ENCODE data around the gene MAP10.

DNA sequence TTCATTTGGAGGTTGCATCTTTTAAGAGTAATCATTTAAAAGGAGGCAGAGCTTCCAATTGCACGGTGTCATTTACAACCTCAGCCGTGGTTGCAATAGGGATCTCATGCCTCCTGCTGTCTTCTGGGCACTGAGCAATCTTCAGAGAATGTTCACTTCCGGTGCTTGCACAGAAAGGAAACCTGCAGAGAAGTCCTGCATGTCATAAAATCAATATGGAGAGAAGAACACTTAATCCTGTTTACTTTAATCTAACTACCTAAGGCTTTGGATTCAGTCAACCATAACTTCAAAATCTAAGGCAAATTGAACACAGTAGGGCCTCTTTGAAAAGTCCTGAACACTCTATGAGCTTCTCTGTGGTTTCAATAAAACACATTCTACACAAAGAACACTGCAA lies 11.3 kb upstream of the MAP10 start:
- TF ChIP-seq, protein P1, sequence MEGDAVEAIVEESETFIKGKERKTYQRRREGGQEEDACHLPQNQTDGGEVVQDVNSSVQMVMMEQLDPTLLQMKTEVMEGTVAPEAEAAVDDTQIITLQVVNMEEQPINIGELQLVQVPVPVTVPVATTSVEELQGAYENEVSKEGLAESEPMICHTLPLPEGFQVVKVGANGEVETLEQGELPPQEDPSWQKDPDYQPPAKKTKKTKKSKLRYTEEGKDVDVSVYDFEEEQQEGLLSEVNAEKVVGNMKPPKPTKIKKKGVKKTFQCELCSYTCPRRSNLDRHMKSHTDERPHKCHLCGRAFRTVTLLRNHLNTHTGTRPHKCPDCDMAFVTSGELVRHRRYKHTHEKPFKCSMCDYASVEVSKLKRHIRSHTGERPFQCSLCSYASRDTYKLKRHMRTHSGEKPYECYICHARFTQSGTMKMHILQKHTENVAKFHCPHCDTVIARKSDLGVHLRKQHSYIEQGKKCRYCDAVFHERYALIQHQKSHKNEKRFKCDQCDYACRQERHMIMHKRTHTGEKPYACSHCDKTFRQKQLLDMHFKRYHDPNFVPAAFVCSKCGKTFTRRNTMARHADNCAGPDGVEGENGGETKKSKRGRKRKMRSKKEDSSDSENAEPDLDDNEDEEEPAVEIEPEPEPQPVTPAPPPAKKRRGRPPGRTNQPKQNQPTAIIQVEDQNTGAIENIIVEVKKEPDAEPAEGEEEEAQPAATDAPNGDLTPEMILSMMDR (IDR thresholded peaks at IDR 0.05) = no peak
- no peak for TF ChIP-seq POLR2A (IDR thresholded peaks at IDR 0.05)

All from testis (tissue), 2 donors.